ENCODE measurements around the gene CDH1.

CDH1 gene

DNA sequence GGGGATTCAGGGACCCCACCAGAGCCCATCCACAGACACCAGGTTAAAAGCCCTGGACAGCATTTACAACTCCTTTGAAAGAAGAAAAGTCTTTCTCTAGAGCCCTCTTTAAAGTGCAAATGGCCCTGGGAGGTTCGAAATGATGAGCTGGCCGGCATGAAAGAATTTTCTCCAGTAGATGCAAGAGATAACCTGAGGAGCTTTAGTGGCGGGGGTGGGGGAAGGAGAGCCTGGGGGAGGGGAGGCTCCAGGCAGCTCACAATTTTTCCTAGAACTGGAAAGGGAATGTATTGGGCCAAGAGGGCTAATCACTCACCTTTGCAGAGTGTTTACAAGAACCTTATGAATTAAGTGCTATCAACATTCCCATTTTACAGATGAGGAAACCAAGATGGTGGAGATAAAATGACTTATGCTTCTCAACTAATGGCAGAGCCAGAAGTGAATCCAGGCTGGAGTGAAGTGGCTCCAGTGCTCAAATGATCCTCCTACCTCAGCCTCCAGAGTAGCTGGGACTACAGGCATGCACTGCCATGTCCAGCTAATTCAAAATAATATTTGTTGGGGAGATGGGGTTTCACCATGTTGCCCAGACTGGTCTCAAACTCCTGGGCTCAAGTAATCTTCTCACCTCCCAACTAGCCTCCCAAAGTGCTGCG, 4.2 kb upstream of the CDH1 start:
- DNase-seq = no peak

DNA sequence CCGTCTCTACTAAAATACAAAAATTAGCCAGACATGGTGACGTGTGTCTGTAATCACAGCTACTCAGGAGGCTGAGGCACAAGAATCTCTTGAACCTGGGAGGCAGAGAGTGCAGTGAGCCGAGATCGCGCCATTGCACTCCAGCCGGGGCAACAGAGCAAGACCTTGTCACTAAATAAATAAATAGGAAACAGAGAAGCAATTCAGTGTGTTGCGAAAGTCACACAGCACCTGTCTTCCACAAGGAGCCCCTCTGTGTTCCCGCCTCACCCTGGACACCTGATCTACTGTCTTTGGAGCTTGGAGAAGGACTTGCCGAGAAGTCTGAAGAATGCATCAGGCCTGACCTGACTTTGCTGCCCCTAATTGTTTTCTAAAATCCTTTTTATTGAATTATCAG, 3.5 kb upstream of the CDH1 start:
- no peak for DNase-seq

DNA sequence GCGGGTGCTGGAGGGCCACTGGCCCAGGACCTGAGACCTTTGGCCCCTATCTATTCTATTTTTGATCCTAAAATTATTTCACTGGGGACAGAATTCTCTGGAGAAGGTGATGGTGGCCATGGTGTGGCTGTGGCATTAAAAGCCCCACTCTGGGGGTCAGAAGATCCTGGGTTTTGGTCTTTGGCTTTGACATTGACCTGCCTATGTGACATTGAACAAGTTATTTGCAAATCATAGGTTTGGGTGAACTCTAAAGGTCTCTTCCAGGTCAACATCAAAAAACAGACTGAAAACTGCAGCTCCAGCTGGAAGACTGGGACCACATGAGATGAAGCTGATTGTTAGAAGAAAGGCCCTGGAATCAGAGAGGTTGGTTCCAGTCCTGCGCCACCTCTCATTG, 2.3 kb upstream of the CDH1 start:
- no peak for DNase-seq

DNA sequence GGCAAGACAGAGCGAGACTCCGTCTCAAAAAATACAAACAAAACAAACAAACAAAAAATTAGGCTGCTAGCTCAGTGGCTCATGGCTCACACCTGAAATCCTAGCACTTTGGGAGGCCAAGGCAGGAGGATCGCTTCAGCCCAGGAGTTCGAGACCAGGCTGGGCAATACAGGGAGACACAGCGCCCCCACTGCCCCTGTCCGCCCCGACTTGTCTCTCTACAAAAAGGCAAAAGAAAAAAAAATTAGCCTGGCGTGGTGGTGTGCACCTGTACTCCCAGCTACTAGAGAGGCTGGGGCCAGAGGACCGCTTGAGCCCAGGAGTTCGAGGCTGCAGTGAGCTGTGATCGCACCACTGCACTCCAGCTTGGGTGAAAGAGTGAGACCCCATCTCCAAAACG, 531 bp upstream of the CDH1 start:
- no peak for DNase-seq

DNA sequence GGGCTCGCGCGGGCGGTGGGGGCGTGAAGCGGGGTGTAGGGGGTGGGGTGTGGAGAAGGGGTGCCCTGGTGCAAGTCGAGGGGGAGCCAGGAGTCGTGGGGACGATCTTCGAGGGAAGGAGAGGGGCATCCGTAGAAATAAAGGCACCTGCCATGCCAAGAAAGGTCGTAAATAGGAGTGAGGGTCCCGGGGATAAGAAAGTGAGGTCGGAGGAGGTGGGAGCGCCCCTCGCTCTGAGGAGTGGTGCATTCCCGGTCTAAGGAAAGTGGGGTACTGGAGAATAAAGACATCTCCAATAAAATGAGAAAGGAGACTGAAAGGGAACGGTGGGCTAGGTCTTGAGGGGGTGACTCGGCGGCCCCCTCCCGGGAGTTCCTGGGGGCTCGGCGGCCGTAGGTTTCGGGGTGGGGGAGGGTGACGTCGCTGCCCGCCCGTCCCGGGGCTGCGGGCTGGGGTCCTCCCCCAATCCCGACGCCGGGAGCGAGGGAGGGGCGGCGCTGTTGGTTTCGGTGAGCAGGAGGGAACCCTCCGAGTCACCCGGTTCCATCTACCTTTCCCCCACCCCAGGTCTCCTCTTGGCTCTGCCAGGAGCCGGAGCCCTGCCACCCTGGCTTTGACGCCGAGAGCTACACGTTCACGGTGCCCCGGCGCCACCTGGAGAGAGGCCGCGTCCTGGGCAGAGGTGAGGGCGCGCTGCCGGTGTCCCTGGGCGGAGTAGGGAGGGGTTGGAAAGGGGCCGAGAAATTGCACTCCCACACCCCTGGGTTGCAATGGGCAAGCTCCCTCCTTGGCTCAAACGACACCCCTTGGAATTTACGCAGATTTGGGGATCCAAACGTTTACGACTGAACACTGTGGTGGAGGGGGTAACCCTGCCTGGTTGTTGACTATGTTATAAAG, 888 bp downstream of the CDH1 start:
- DNase-seq = peak; percentile 92

DNA sequence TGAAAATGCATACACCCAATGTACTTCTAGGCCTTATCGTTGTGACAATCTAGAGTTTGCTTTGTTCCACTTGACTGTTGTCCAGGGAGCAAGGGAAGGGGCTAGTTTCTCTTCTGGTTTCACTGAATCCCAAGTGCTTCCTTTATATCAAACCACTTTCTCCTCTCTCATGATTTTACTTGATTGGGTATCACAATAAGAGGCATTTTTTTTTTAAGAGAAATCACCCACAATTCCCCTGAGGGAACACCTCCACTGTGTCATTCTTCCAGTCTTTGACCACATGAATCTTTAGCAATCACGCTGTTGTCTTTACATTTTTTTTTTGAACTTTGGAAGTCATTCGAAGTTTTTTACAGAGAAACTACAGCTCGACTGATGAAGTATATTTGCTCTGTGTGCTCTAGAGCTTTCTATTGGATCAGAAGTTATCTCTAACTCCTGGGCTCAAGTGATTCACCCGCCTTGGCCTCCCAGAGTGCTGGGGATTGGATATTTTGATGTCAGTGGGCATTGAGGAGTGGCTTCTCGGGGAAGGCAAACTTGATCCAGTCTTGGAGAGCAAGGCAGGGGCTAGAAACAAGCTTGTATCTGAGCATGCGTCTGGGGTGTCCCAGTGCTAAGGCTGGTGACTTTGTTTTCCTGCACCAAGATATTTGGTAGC, 3.0 kb downstream of the CDH1 start:
- DNase-seq = no peak

DNA sequence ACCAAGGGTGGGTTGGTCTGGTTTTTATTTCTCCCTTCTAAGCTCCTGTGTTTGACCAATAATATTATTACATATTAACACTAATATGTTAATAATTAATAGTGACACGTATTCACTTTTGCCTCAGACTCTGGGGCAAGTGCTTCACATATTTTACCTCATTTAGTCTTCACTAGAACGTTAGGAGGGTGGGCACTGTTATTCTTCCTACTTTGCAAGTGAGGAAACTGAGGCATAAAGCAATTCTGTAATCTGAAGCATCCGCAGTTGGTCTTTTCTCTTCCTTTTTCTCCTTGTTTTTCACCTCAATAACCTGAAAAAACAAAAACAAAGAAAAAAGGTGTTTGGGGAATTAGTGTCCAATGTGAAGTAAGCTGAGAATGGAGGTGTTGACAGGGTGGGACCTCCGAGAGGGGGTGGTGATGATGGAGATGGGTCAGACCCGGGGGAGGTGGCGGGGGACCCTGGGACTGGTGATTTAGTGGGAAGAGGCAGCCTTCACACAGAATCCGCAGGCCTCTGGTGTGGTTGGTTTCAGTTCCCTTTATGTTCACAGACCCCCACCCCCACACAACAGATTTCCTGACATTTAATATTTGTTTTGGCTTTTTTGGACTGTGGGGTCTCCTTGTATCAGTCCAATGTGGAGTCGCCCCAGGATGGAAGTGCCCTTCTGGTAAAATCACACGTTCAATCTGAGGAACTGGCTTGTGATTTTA, 3.7 kb downstream of the CDH1 start:
- no peak for DNase-seq

DNA sequence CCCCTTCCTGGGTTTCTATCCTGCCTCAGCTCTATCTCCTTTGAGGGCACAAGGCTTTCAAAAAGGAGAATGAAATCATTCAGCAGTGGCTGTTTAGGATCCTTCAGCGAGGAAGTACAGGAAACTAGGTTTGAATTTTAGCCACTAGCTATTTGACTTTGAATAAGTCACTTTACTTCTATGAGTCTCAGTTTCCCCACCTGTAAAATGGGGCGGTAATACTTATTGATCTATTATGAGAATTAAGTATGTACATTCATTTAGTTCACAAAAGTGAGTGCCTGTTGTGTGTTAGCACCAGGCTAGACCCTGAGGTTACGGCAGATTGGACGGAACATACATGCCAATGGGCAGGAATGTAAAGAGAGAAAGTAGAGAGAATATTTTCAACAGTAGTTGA, 6.6 kb downstream of the CDH1 start:
- no peak for DNase-seq

DNA sequence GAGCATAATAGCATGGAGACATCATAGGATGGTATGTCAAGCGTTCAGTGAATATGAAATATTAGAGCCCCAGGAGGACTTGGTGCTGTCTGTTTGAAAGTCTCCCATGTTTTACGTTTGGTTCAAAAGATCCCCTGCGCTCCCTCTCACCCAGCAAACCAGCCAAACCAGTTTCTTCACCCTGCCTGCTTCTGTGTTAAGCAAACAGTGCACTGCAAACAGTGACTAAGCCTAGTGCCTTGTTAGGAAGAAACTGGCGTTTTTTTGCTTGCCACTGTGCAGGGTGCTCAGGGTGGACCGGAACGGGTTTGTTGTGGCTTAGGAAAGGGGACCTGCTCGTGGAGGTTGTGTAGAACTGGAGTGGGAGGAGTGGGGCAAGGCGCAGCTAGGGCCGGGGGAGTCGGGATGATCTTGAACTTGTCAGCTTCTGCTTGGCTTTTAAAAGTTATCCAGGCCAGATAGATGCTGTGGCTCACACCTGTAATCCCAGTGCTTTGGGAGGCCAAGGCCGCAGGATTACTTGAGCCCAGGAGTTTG, 7.7 kb downstream of the CDH1 start:
- no peak for DNase-seq

DNA sequence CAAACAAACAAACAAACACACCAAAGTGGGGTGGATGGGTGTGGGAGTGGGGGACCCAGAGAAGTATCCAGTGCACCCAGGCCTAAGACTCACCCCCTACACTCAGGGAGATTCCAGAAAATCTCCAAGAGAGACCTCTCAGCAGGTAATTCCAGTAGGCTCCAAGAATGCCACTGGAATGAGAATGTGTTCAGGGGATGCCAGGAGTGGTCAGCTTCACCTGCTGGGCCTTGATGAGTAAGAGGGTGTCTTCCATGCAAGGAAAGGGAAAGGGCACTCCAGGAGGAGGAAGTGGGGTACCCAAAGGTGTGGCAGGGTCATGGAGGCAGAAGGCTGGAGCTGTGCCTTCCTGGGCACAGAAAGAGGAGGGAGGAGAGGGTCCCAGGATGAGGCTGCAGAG, 9.9 kb downstream of the CDH1 start:
- DNase-seq = no peak

DNA sequence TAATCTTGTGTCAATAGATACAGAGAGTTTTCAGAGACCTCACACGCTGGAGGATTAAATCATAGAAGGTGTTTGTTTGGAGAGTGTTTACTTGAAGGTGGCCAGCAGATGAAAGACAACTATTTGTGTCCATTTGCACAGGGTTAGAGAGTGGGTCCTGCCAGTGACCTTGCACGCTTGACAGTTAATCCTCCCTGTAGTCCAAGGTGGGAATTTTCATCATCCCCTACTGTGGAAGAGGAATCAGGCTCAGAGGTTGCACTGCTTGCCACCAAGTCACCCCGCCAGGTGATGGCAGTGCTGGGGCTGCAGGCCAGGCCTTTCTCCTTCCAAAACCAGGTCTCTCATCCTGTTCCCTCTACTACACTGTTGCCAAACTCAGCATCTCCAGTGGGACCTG, 12.3 kb downstream of the CDH1 start:
- no peak for DNase-seq

DNA sequence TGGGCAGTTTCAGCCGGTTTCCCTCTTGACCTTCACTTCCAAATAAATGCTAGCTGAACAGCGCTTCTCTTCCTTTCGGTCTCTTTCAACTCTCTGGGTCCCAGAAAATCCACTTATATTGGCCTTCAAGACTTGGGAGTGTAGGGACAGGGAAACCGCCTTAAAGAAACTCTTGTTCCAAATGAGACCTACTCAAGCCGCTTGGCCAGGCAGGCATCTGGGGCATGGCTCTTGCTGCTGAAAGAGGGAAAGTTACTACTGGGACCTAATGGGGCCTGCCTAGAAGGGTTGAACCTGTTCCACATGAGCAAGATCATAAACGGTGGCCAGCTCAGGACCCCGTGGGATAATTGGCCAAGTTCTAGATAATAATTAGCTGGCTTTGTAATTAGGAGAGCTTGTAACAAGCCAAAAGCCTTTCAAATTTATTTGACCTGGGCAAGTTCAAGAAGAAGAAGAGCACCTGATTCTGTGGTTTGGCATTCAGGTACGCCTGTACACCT, 13.2 kb downstream of the CDH1 start:
- no peak for DNase-seq

DNA sequence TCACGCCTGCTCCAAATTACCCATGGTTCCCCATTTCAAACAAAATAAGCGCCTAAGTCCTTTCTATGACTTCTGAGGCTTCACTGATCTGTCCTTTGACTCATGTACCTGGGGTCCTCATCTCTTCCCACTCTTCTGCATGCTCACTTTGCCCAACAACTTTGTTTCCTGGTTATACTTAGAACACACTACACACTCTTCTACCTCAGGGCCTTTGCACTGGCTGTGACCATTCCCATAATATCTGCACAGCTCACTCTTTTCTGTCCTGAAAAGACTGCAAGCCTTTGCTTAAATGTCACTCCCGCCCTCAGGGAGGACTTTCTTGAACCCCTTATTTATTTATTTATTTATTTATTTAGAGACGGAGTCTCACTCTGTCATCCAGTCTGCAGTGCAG, 14.1 kb downstream of the CDH1 start:
- no peak for DNase-seq

DNA sequence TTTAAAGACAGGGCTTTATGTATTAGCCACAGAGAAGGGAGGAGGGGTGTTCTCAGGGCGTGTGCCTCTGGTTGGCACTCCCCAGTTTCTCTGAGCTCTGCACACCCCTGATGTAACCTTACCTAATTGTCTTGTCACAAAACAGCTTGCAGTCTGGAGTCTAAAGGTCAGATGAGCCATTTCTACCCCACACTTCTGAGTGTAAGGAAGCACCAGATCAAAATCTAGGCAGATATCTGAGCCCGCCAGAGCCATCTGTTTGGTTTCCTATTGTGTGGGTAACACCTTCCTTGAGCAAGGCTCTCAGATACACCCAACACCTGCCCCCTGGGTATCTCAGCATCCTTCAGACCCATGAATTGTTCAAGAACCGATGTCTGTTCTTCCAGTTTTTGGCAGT, 15.5 kb downstream of the CDH1 start:
- no peak for DNase-seq

DNA sequence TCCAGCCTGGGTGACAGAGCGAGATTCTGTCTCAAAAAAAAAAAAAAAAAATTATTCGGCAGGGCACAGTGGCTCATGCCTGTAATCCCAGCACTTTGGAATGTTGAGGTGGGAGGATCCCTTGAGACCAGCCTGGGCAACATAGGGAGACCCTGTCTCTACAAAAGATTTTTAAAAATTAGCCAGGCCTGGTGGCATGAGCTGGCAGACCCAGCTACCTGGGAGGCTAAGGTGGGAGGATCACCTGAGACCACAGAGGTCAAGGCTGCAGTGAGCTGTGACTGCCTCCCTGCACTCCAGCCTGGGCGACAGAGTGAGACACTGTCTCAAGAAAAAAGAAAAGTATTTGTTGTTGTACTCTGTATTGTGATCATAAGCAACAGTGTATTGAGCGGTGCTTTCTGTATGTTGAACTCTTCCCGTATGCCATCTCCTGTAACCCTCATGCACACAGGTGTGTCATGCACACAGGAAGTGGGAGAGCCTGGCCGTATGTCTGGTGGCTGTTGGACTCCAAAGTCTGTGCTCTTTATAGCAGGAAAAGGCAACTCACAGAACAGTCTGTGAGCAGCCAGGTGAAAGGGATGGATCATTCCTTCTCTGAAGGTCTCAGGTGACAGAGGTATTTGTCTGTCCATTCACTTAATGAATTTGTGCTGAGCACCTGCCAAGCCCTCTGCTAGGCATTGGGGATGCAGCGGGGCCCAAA, 17.1 kb downstream of the CDH1 start:
- no peak for DNase-seq

DNA sequence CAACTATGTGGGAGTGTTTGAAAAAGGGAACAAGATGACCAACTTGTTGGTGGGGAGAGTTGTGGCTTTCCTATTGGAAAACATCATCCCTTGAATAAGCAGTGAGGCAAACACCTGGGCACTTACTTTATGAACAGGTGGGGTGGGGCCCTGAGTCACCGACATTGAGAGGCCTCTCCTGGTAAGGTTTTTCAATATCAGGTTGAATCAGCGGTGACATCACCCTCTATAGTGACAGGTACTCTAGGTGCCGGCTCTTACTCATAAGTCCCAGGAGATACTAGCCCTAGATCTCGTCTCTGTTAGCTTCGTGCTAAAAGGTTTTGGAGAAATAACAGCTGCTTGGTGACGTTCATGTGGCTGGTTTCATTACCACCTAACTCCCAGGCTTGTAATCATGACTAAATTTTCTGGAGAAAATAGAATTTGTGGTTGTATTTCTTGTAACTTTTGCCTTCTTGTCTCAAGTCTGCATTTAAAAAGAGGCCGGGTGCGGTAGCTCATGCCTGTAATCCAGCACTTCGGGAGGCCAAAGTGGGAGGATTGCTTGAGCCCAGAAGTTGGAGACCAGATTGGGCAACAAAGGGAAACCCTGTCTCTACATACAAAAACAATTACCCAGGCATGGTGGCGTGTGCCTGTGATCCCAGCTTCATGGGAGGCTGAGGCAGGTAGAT, 19.3 kb downstream of the CDH1 start:
- DNase-seq = no peak

DNA sequence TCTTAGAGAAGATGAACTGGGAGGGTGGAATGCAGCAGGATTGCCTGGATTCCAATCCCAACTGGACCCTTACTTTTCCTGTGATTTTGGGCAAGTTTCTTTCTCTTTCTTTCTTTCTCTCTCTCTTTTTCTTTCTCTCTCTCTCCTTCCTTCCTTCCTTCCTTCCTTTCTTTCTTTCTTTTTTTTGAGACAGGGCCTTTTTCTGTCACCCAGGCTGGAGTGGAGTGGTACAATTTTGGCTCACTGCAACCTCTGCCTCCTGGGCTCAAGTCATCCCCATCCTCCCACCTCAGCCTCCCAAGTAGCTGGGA, 20.5 kb downstream of the CDH1 start:
- no peak for DNase-seq

DNA sequence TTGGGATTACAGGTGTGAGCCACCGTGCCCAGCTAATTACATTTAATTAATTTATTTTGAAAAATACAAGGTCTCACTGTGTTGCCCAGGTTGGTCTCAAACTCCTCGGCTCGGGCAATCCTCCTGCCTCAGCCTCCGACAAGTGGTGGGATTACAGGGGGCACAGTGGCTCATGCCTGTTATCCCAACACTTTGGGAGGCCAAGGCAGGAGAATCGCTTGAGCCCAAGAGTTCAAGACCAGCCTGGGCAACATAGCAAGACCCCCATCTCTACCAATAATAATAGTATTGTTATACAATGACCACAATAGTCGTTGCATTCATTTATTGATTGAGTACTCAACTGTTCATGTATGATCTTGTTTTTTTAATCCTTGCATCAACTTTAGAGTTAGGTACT, 22.0 kb downstream of the CDH1 start:
- no peak for DNase-seq

DNA sequence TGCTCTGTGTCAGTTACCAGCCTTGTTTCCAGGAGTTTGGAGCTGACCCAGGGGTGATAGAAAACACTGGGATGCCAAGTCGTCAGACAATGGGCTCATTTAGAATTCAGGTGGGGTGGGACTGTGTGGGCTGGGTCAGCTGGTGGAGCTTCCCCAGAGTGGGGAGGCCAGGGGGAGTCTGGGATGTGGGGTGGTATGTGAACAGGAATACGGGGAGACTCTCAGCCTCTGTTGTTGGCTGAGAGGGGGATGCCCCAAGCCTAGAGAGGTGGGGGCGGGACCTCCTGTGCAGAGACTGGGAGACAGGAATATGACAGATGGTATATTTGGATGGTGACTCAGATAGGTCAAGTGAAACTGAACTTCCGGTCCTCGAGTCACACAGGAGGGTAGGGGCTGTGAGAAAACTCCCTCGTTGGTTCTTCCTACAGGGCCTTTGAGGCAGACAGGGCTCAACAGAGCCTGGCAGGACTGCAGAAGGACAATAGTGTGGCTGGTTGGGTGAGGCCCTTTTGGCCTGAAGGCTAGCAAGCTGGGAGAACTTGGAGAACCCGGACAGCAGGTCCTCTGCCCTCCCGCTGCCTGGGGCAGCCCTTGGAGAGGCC, 23.7 kb downstream of the CDH1 start:
- no peak for DNase-seq

DNA sequence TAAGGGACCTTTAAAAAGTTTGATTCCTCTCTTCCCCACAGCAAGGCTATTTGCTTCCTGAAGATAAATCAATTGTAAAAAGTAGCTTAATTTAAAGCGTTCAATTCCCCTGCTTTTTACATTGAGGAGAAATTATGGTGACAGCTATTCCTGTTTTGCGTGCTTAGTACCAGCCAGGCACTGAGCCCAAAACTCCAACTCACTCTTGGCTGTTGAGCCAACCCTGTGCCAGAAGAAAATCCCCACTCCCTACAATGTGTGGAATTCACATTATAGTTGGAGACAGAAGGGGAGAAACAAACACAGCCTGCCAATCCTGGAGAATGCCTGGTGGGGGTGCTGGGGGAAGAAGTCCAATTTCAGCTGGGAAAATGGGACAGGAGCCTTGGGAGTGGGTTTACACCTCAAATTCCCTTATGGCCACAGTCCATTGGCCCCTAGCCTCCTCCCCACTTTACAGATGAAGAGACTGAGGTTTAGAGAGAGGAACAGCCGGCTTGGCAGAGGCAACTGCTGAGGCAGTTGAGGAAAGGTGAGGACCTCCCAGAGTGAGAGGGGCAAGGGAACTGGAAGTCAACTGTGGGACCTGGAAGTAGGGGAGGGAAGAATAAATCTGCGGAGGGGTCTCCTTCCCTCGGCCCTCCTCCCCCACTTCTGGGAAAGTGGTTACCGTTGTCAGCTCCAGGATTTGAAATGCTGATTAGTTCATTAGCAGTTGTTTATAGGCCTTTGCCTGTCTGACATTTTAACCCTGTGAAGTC, 26.1 kb downstream of the CDH1 start:
- DNase-seq = no peak

DNA sequence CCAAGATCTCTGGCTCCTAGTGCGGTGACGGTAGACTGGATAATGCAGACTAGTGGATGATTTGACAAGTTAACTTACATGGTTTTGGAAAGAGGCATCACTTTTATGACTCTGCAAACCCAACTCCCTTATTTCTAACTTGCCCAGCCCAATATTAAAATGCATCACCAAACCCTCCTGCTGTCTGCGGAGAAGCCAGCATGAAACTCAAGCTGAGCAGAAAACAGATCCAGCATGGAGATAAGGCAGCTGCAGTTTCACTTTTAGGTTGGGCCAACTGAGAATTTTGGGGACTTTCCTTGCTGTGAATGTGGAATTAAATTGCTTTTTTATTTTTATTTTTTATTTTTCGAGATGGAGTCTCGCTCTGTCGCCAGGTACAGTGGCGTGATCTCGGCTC, 27.8 kb downstream of the CDH1 start:
- no peak for DNase-seq

Data from 8988T (cell line).